Measurements from ENCODE around the gene ADARB2.

Gene ADARB2

GRCh38 chr10:1737222-1738061 lies at the start of gene ADARB2:
Gene ADARB2 (minus strand): TSS chr10:1737525.
- peak; percentile 88 for DNase-seq (ENCODE audit: low spot score)
- TF ChIP-seq CTCF (IDR thresholded peaks at IDR 0.05; ENCODE audit: borderline replicate concordance, control extremely low read depth, extremely low read depth, insufficient read depth, missing control alignments), result no peak
- in situ Hi-C loops (cut with MboI; ENCODE audit: low sequenced_read_pairs, unreplicated experiment), result no loop called here

GRCh38 chr10:1785835-1786234 lies 48.5 kb upstream of the ADARB2 start:
- TF ChIP-seq CTCF (IDR thresholded peaks at IDR 0.05; ENCODE audit: borderline replicate concordance, control extremely low read depth, extremely low read depth, insufficient read depth, missing control alignments), result no peak
- no peak for DNase-seq (ENCODE audit: low spot score)
- in situ Hi-C loops (cut with MboI; ENCODE audit: low sequenced_read_pairs, unreplicated experiment), result no loop called here

GRCh38 chr10:1782841-1783240 lies 45.5 kb upstream of the ADARB2 start:
- DNase-seq (ENCODE audit: low spot score), result no peak
- in situ Hi-C loops (cut with MboI; ENCODE audit: low sequenced_read_pairs, unreplicated experiment), result no loop called here
- TF ChIP-seq CTCF (IDR thresholded peaks at IDR 0.05; ENCODE audit: borderline replicate concordance, control extremely low read depth, extremely low read depth, insufficient read depth, missing control alignments), result no peak

GRCh38 chr10:1779796-1780195 lies 42.5 kb upstream of the ADARB2 start:
- DNase-seq (ENCODE audit: low spot score), result no peak
- TF ChIP-seq CTCF (IDR thresholded peaks at IDR 0.05; ENCODE audit: borderline replicate concordance, control extremely low read depth, extremely low read depth, insufficient read depth, missing control alignments), result no peak
- in situ Hi-C loops (cut with MboI; ENCODE audit: low sequenced_read_pairs, unreplicated experiment), result no loop called here

GRCh38 chr10:1778375-1778969 lies 41.1 kb upstream of the ADARB2 start:
- in situ Hi-C loops (cut with MboI; ENCODE audit: low sequenced_read_pairs, unreplicated experiment), result no loop called here
- TF ChIP-seq CTCF (IDR thresholded peaks at IDR 0.05; ENCODE audit: borderline replicate concordance, control extremely low read depth, extremely low read depth, insufficient read depth, missing control alignments), result no peak
- DNase-seq (ENCODE audit: low spot score), result no peak

- in situ Hi-C loops (cut with MboI; ENCODE audit: low sequenced_read_pairs, unreplicated experiment), result no loop called here
- TF ChIP-seq CTCF (IDR thresholded peaks at IDR 0.05; ENCODE audit: borderline replicate concordance, control extremely low read depth, extremely low read depth, insufficient read depth, missing control alignments), result no peak
- DNase-seq (ENCODE audit: low spot score), result no peak
These were observed 38.9 kb upstream of the ADARB2 start for GRCh38 chr10:1776127-1776662.

Data from GM13976 (cell line).